Muscle of leg (tissue), 11 donors: ENCODE data around the gene FAM184B. TPM values are rescaled to one million over a fixed set of nuclear protein-coding genes. Genes with fewer than 3 reads are reported as not detected.

Experiments
- DNase-seq: peaks from one replicate; pipeline ENCODE4 v3.0.0; 2013
- H3K27ac ChIP-seq: one replicate; pipeline ENCODE4 v1.5.1; 2013; ENCODE audit warnings: mild to moderate bottlenecking, low read length, control low read depth
- H3K27me3 ChIP-seq: one replicate; pipeline ENCODE4 v1.6.1; 2013; ENCODE audit warnings: low read length; ENCODE audit not compliant: control insufficient read depth, insufficient read depth
- H3K36me3 ChIP-seq: one replicate; pipeline ENCODE4 v1.6.1; 2013; ENCODE audit warnings: low read length; ENCODE audit not compliant: control insufficient read depth, insufficient read depth
- H3K4me1 ChIP-seq: one replicate; pipeline ENCODE4 v1.6.1; 2013; ENCODE audit warnings: low read length; ENCODE audit not compliant: control insufficient read depth, insufficient read depth
- H3K4me3 ChIP-seq: one replicate; pipeline ENCODE4 v1.5.1; 2013; ENCODE audit warnings: low read length, control low read depth
- H3K9me3 ChIP-seq: replicated peaks from 2 replicates; pipeline ENCODE4 v1.6.1; 2013; ENCODE audit warnings: low read depth, low read length; ENCODE audit not compliant: control insufficient read depth
- WGBS: methylation state at CpG from one replicate; pipeline ENCODE4 v1.1.5; 2013; ENCODE audit warnings: missing lambda C conversion rate; ENCODE audit not compliant: insufficient coverage; 5-methylcytosine and 5-hydroxymethylcytosine counted together
- polyA plus RNA-seq, 8 donors: library from polyadenylated mRNA; unstranded; fragments of 120-200 nt; gene quantifications; one replicate each; pipeline versions ENCODE4 v1.2.1 to v1.2.3, GENCODE V29; 2013; ENCODE audit warnings: inconsistent platforms in 1 of 8, low replicate concordance in 1 of 8; ENCODE audit not compliant: insufficient read length in 8 of 8, insufficient read depth in 1 of 8
- total RNA-seq: library from RNA; stranded (reverse); fragments of 120-200 nt; gene quantifications from one replicate; pipeline ENCODE4 v1.2.4, GENCODE V29; 2013

FAM184B gene
- total and polyA plus RNA-seq, 9 donors, result 1.1 to 6.4 (median 4.1) TPM

DNA sequence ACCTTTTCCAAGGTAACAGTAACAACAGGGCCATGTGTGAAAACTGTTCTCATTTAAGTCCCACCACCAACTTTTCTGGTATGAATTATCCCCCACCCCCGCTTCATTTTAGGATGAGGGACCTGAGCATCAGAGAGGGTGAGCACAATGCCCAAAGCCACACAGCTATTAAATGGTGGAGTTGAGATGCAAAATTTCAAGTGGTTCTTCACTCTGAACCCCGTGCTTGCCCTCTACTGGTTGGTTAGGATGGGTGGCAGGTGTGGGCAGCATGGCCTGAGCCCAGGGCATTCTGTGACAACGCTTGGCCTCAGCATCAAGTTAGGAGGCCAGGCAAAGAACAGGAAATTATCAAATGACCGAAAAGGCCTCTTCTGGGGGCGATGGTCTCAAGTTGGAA, 133.5 kb downstream of the FAM184B start:
- Histone ChIP-seq H3K4me3 (no peak overlapping the region), H3K4me1 (no peaks in the 10 kb centered on the region), H3K36me3 (no peaks in the 10 kb centered on the region), H3K9me3 (peaks cover 9% of the 10 kb centered on the region), H3K27me3 (no peaks in the 10 kb centered on the region), H3K27ac (no peak overlapping the region)
- 35% methylated on average over 3 of the region's 5 CpGs for WGBS
- DNase-seq, result no peak

DNA sequence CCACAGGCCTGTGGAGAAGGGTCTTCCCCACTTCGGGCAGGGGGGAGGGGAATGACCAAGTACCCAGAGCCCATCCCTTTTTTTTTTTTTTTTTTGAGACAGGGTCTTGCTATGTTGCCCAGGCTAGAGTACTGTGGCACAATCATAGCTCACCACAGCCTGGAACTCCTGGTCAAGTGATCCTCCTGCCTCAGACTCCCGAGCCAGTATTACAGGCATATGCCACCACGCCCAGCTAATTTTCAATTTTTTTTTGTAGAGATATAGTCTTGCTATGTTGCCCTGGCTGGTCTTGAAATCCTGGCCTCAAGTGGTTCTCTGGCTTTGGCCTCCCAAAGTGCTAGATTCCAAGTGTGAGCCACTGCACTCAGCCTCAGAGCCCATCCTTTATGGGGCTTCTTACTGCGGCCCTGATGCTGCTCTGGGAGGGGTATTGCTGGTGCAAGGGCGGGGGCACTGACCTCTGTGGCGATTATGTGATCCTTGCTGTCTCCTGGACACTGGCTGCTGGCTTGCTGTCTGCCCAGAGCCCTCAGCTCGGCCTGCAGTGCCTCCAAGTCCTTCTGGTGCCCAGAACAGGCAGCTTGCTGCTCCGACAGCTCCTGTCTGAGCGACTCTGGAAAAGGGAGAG, 134.1 kb downstream of the FAM184B start:
- no peak overlapping the region for H3K4me3 ChIP-seq
- no peaks in the 10 kb centered on the region for H3K27me3 ChIP-seq
- peaks cover 16% of the 10 kb centered on the region for H3K9me3 ChIP-seq
- no peaks in the 10 kb centered on the region for H3K4me1 ChIP-seq
- H3K36me3 ChIP-seq, result peaks cover 3% of the 10 kb centered on the region
- no peak overlapping the region for H3K27ac ChIP-seq
- 75% methylated on average over 6 of the region's 9 CpGs for WGBS
- no peak for DNase-seq

DNA sequence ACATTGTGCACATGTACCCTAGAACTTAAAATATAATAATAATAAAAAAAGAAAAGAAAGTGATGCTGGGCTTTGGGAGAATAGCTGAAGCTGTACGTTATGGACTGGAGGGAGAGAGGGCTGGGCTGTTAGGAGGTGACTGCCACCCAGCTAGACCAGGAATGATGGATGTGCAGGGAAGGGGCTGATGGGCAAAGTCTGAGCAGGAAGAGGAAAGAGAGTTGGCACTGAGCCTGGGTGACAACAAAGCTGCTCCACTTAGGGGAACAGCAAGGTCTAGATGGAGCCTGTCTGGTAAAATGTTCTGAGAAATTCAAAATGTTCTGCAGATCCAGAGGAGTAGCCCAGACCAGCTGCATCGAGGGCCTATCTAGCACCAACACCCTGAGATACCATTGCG, 134.7 kb downstream of the FAM184B start:
- Histone ChIP-seq H3K9me3 (peaks cover 17% of the 10 kb centered on the region), H3K4me1 (no peaks in the 10 kb centered on the region), H3K27ac (no peak overlapping the region), H3K36me3 (peaks cover 4% of the 10 kb centered on the region), H3K4me3 (no peak overlapping the region), H3K27me3 (no peaks in the 10 kb centered on the region)
- DNase-seq, result no peak
- 67% methylated on average over 1 of the region's 3 CpGs for WGBS

DNA sequence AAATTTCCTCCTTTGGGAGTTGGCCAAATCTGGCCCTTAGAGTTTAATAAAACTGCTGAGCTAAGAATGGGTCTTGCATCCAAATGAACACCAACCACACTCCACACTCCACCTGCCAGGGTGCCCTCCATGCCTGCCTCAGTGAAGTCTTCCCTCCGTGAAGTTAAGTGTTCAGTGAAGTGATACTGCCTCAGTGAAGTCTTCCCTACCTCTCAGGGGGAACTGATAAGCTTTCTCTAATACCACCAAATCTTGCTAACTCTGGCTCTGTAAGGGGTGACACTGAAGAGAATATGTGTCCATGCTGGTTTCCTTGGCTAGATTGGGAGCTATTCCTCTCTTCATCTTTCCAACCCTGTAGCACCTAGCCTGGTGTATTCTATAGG, 139.0 kb downstream of the FAM184B start:
- DNase-seq, result no peak
- no CpG with 5 or more reads among the region's 1 CpG for WGBS
- H3K27me3 ChIP-seq, result no peaks in the 10 kb centered on the region

DNA sequence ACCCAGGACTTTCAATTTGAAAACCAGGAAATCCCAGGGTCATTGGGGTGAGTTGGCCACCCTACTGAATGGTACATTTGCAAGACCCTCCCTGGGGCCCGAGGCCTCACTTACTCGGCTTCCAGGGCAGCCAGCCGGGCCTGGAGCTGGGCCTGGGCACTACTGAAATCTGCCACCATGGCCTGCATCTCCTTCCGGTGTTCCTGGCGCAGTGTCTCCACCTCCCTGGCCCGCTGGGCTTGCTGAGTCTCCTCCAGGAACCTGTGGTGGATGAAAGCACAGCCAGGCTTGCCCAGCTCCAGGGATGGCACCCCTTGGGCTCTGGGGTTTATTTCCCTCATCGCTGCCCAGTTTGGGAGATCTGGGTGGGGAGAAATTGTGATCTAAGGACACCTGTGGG, 142.3 kb downstream of the FAM184B start:
- no peaks in the 10 kb centered on the region for H3K27me3 ChIP-seq
- H3K27ac ChIP-seq, result no peak overlapping the region
- DNase-seq, result no peak
- no peaks in the 10 kb centered on the region for H3K4me1 ChIP-seq
- 86% methylated on average over 6 of the region's 7 CpGs for WGBS
- H3K36me3 ChIP-seq, result peaks cover 15% of the 10 kb centered on the region
- H3K4me3 ChIP-seq, result no peak overlapping the region
- H3K9me3 ChIP-seq, result peaks cover 14% of the 10 kb centered on the region

More for the DNA sequence above, 139.0 kb downstream of the FAM184B start:
- no peak overlapping the region for H3K4me3 ChIP-seq
- no peak overlapping the region for H3K27ac ChIP-seq
- H3K4me1 ChIP-seq, result no peaks in the 10 kb centered on the region
- H3K9me3 ChIP-seq, result peaks cover 17% of the 10 kb centered on the region
- peaks cover 4% of the 10 kb centered on the region for H3K36me3 ChIP-seq

DNA sequence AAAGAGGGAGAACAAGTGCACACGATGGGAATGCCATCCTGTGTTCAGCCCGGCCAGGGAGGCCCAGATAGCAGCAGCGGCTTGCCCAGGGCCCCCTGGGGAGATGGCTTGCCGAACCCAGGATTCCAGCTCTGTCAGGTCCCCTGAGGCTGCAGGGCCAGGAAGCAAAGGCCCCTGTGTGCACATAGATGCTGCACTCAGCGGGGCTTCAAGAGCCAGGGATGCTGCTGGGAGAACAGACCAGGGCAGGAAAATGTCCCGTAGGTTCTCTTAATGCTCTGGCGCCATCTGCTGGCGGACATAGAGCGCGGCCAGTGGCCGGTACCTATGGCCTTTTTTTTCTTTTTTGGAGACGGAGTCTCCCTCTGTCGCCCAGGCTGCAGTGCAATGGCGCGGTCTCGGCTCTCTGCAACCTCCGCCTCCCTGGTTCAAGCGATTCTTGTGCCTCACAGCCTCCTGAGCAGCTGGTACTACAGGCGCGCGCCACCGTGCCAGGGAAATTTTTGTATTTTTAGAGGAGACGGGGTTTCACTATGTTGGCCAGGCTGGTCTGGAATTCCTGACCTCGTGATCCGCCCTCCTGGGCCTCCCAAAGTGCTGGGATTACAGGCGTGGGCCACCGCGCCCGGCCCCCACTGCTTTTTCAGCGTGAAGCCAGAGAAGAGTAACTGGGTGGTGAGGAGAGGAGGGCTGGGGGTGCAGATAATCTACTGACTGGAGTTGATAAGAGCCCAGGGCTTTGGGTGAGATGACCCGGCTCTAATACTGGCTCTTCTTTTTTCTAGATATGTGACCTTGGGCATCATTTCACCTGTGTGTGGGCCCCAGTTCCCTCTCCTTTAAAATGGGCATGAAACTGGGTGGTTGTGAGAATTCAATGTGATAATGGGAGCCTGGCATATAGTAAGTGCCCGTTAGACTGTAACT, 144.5 kb downstream of the FAM184B start:
- Histone ChIP-seq H3K27ac (no peak overlapping the region), H3K36me3 (peaks cover 31% of the 10 kb centered on the region), H3K4me3 (no peak overlapping the region), H3K9me3 (no peaks in the 10 kb centered on the region), H3K27me3 (no peaks in the 10 kb centered on the region), H3K4me1 (no peaks in the 10 kb centered on the region)
- 49% methylated on average over 21 of the region's 32 CpGs for WGBS
- DNase-seq, result peak; percentile 78

DNA sequence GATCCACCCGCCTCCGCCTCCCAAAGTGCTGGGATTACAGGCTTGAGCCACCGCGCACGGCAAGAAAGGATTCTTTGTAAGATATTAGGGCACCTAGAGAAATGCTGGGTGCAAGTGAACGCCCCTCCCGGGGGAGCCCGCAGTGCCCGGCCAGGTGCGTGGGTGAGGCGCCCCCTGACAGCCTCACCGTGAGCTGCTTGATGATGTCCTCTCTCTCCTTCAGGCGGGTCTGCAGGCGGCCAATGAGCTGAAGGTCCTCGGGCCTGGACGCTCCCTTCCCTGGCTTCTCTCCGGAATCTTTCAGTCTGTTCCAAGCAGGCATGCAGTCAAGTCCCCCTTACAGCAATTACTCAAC, 145.1 kb downstream of the FAM184B start:
- Histone ChIP-seq H3K9me3 (no peaks in the 10 kb centered on the region), H3K4me3 (no peak overlapping the region), H3K27ac (no peak overlapping the region), H3K36me3 (peaks cover 34% of the 10 kb centered on the region), H3K4me1 (no peaks in the 10 kb centered on the region), H3K27me3 (no peaks in the 10 kb centered on the region)
- DNase-seq, result no peak
- WGBS, result 86% methylated on average over 16 of the region's 17 CpGs

DNA sequence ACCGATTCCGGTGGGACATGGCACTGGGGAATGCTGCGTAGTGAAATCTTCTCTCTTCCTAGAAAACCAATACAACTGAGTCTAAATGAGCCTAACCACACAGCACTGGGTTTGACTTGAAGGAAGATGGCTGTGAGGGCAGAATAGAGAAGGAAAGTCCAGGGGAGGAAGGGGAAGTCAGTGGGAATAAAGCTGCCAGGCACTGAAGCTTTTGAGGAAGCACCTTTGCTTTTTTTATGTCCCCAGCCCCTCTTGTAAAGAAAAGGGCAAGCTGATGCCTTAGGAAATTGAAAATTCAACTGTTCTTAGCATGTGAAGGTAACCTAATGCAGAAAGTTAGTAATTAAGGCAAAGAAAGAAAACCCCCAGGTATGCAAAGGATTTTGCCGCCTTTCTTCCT, 146.4 kb downstream of the FAM184B start:
- no CpG with 5 or more reads among the region's 4 CpGs for WGBS
- no peaks in the 10 kb centered on the region for H3K4me1 ChIP-seq
- no peak for DNase-seq
- H3K4me3 ChIP-seq, result no peak overlapping the region
- peaks cover 43% of the 10 kb centered on the region for H3K36me3 ChIP-seq
- no peak overlapping the region for H3K27ac ChIP-seq
- no peaks in the 10 kb centered on the region for H3K27me3 ChIP-seq
- no peaks in the 10 kb centered on the region for H3K9me3 ChIP-seq

DNA sequence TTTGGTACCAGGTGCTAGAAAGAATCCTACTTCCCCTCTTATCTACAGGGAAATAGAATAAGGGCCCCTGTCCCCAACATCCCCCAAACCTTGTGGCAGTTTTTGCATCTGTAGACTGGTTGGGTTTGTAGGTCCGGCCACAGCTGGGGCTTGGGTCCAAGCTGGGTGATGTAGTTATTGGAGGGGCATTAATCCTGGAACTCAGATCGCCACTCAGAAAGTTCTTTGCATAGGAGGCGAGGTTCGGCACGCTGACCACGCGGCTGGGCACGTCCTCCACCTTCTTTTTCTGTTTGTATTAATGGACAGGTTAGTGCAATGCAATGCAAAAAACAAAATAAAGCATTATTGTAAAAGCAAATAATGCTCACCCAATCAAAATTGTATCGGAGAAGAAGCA, 147.8 kb downstream of the FAM184B start:
- Histone ChIP-seq H3K27ac (no peak overlapping the region), H3K4me1 (no peaks in the 10 kb centered on the region), H3K27me3 (no peaks in the 10 kb centered on the region), H3K4me3 (no peak overlapping the region), H3K9me3 (no peaks in the 10 kb centered on the region), H3K36me3 (peaks cover 53% of the 10 kb centered on the region)
- WGBS, result 90% methylated on average over 4 of the region's 9 CpGs
- DNase-seq, result no peak

DNA sequence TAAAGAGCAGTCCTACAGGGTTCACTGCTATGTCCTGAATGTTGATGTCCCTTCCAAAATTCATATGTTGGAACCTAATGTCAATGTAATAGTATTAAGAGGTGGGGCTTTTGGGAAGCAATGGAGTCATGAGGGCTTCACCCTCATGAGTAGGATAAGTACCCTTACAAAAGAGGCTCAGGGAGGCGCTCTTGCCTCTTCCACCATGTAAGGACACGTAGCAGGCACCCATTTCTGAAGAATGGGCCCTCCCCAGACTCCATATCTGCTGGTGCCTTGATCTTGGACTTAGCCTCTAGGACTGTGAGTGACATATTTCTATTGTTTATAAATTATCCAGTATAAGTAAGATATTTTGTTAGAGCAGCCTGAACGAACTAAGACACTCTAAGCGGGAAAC, 151.2 kb downstream of the FAM184B start:
- Histone ChIP-seq H3K4me3 (no peak overlapping the region), H3K36me3 (peaks cover 77% of the 10 kb centered on the region), H3K4me1 (no peaks in the 10 kb centered on the region), H3K27me3 (no peaks in the 10 kb centered on the region), H3K9me3 (no peaks in the 10 kb centered on the region), H3K27ac (no peak overlapping the region)
- no peak for DNase-seq
- WGBS, result 100% methylated on average over 1 of the region's 4 CpGs
